COLO829 (cell line): Measurements from ENCODE around the gene RAPGEF5.

ENCODE experiments used
- DNase-seq: peaks from one replicate; pipeline ENCODE4 v3.0.0; 2012; ENCODE audit warnings: low spot score

RAPGEF5 gene

DNA sequence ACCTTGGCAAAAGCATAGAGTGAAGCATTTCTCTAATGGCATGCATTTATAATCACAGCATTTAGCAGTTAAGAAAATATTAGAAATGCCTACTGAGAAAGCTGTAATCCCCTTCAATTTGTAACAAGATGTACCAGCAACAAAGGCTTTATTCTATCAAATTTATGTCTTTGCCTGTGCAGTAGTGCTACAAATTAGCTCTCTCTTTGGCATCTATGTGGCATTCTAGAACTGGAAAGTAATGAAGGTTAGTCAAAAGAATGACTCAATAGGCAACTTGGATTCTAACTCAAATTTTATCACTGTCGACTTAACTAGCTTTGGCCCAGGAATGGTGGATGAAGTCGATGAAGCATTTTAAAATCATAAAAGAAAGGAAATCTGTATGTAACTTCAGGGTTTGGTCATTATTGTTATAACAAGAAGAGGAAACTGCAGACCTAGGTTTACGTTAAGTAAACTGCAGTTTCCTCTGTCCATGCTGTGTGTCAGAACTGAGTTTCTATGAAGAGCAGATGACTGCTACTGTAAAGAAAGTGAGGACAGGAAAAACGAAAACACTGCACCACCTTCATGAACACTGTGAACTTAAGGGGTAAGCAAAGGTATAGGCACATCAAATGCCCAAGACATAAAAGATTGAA lies 140.0 kb downstream of the RAPGEF5 start:
- no peak for DNase-seq

DNA sequence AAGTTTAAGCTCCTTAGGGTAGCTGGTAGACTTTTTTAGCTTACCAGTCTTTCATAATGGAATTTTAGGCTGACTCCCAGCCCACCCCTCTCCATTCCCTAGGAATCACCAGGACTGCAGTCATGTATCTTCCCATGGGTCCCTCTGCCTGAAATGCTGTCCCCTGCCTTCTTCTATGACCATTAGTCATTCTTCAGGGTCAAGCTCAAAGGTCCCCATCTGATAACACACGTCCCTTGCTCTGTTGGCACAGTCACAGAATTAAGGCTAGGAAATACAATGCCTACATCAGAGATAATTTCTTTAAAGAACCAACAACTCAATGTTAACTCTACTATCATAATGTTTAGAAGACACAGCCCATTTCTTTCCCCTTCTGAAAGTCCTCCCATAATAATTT lies 140.6 kb downstream of the RAPGEF5 start:
- no peak for DNase-seq

DNA sequence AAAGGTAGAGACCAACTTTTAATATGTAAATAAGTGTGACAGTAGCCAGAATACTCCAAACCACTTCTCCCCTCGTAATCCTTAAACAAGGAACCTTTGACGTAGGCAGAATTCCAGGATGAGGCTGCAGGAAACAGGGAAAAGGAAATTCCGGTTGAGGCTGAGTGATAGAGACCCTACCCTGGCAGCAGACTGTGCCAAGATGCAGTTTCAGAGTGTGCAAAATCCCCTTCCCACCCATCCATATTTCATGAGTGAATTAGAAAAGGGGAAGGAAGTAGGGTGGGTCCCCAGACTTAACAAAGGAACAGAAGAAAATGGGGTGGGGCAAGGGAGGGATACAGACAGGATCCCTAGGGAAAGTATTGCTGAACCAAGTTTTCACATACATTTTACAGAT lies 143.0 kb downstream of the RAPGEF5 start:
- no peak for DNase-seq

DNA sequence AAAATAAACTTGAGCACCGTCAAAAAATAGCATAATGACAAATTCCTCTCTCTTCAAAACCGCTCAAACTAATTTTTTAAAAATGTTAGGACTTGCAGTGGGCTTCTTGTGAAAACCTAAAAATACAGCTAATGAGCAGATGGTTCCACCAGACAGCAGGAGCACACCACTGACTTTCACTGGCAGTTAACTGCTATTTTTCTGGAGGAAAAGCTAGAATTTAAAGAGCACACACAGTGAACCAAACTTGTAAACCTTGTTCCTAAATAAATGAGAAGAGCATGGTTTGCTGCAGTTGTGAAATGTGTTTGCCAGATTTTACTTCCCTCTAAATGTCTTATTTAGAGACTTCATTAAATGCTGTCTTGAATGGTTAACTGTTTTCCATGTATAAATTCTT lies 143.9 kb downstream of the RAPGEF5 start:
- no peak for DNase-seq

DNA sequence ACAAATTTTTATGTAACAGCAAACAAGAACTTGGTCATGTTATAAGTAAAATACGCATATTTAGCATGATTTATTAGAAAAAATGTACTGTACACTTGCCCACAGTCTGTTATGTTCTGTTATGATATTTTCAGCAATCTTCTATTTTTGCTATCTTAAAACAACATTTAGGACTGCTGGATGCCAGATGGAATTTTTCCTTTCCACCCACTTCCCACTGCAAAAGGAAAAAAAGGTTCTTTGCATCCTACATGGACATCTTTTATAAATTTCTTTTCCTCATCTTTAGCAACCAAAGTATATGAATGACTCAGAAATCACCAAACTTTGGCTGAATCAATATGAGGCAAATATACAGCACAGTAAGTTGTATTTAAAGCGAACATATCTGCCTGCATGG lies 146.0 kb downstream of the RAPGEF5 start:
- DNase-seq = no peak

DNA sequence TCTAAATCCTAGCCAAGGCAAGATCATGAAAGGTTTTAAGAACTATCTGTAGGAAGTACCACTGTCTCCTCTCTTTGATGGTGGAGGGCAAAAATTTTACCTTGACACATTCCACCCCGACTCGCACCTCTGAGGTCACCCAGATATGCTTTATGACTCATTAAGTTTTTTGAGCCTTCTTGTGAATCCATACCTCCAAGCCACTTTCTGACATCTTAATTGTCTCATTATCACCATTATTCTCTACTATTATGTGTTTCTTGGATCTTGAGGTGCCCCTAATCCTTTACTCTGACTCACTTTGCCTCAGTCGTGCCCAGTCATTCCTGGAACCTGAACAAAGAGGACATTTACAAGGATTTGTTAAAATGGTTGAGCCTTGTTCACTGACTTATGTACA lies 146.6 kb downstream of the RAPGEF5 start:
- no peak for DNase-seq

DNA sequence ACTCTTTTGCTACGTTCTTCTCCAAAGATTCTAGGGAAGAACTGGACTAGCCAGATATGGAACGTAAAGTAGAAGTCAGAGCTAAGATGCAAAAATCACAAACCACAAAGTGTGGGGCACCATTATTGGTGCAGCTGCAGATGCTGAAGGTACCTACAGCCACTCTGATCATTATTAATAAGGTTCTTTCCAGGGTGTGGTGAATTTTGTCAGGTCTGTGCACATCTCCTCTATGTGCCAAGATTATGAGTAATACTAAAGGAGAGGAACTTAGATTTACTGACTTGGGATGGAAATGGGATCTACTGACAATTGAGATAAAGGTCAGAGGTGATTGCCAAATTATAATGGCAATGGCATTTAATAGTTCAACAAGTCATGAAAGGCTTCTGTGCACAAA lies 148.2 kb downstream of the RAPGEF5 start:
- DNase-seq = no peak

DNA sequence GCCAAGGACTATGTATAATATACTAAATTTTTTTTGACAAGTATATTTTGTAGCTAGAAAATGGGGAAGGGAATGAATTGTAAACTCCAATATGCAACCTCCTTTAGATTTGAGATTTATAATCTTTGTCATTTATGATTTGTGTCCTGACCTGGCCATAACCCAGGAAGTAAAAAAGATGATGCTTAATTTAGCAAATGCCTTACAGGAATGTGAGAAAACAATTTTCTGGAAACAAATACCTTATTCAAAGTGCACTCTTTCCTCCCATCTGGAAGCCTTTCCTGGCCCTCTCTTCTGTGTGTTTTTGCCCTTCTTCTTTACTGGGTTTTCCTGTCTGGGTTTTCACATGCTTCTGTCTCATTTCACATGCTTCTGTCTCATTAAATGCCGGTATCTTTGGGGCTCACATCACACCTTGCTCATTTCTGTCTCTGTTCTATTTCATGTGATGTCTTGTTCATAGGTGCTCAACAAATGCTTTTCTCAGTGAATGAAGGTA lies 149.2 kb downstream of the RAPGEF5 start:
- peak; percentile 34 for DNase-seq

DNA sequence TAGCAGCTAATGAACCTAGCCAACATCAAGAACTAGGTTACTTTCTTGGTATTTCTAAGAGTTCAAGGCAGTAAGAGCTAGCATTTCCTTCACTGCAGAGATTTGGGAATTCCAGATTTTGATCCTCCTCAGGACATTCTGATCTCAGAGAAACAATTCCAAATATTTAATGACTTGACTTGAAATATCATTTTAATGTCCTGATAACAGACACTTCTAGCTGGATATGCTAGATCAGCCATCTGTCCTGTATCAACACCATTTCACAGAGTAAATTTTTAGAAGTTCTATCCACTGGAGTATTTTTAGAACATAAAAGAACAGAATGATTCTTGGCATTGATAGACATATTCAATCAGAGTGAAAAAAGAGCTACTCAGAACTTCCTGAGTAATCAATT lies 151.3 kb downstream of the RAPGEF5 start:
- DNase-seq = no peak

DNA sequence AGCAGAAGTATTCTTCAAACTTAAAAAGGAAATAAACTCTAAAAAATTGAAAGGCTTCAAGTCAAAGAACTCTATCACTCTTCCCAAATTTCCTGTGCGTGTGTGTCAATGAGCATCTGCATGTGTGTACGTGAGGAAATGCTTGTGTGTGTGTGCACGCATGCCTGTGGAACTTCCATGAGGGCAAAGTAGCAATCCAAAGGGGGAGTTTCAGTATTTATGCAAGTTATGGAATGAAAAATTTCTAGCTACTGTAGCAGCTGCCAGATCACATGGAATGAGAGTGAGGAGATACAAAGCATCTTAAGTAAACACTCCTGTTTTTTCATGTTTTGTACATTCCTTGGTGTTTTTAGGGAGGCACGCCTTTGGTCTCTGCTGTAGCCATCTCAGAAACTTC lies 152.6 kb downstream of the RAPGEF5 start:
- DNase-seq = no peak

DNA sequence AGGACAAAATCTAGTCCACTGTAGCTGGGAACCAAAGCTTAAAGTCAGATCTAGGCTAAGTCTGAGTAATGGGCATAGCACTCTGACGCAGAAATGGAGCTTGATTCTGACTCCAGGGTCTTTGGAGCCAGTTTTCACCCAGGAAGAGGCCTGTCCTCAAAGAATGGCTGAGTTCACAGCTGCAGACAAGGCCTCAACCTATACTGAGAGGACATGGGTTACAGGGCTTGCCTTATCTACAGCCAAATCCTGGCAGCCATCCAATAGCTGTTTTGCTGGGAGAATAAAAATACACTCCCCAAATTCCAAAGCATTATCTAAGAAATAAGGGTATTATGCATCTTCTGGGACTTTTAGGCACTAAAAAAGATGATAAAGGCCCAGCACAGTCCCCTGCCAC lies 154.8 kb downstream of the RAPGEF5 start:
- no peak for DNase-seq

DNA sequence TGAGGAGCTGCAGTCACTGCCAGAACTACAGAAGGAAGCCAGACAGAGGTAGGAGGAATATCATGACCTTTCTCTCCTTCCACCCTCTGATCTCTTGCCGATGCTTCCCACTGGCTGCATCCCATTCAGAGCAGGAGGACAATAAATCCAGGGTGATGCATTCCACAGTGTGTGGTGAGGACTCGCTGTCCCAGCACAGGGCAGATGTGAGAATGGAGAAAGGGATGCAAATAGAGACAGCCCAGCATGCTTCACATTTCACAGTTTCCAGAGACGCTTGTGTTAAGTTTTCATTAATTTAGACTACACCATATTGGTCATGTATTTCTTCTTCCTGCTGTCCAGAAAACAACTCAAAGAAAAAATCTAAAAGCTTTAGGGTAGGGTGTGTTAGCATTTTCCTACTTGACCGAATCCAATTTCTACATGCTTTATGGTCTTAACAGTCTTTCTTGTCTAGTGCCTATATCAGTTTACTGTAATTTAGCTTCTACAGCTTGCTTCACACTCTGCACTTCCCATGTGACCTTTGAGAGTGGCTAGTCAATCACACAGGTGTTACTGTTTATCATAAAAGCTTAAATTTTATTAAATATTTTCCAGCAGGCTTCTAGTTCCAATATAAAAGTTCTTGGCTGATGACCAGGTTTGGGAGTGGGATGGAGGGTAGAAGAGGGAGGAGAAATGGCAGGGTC lies 155.6 kb downstream of the RAPGEF5 start:
- DNase-seq = no peak

DNA sequence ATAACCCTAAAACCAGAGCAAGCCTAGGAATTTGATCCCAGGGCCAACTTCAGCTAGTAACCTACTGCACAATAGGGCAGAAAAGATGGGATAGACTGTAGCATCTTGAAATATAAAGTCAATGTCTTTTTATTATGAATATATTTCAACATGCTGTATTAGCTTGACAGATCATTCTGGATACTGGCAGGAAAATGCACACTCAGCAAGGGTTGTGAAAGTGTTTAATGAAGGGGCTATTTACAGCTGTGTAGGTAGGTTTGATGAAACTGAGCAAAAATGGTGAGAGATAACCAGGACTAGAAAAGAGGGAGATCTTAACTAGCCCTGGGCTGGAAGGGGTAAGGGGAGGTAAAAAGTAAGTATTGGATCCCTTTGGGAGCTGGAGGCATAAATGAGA lies 156.2 kb downstream of the RAPGEF5 start:
- no peak for DNase-seq

DNA sequence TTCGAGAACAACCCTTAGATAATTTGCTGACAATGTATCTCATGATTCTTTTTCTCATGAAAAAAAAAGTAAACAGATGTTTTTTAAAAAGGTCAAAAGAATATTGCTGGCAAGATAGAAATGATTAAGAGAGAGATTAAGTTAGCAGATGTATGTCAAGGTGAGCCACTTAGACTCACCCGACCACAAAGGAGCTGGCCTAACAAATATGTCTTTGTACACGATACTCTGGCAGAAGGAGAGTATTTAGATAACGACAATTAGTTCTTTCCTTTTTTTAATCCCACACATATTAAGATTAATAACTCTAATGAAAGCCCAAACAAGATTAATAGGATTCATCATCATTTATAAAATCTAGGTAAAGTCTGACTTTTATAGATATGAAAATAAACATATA lies 156.7 kb downstream of the RAPGEF5 start:
- no peak for DNase-seq

DNA sequence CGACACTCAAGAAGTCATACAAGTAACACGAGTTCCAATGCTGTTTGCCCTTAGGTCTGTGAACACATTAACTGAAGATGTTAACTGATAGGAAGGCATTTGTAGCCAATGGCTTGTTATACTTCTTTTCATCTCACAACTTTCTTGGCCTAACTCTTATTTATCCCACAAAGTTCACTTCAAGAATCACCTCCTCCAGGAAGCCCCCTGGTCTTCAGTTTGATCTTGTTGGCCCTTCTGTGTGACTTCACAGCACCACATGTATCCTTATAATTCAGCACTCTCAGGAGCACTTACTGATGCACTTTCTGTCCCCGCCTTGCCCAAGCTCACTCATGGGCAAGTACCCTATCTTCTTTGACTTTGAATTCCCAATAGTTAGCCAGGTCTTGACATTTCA lies 159.6 kb downstream of the RAPGEF5 start:
- no peak for DNase-seq

DNA sequence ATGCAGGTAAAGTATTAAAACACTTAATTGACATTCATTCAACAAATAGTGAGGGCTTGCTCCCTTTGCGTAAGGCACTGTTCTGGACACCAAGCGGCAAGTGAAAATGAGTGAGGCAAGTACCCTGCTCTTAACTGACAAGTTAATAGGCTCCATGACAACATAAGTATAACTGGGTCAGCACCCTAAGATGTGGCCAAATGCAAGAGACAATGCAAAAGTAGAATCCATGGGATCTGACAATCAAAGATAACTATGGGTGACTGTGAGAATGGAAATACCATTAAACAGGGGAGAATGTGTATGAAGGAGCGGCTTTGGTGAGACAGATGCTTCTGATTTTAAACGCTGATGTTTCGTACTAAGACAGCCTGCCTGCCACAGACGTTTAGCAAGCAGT lies 160.5 kb downstream of the RAPGEF5 start:
- no peak for DNase-seq

DNA sequence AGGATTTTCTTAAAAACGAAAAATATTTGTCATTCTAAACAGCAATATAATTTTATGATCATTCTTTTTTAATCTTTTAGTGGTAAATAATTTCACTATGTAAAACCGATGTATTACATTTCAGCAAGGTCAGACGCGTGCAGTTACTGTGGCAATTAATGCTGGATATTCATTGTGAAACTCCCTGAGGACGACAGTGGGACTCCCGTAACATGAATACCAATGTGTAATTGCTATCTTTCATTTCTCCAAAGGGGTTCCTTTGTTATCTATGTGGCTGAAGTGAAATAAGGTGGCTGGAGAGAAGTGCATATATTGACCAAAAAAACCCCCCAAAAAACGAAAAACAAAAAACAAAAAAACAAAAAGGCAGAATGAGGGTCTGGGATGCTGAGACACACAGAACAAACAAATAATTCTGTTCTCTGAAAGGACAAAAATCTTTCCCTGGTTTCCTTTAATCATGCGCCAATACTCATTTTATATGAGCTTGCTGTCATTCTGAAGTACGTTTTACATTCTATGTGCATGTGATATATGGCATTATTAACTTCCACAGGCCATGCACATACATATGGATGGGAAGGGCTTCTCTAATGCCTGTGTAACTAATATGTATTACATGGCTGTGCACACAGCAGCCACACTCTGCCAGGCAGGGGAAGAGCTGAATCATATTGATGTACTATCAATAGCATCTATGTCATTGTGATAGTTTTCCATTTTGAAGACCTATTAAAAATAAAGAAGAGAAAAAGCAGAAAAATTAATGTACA lies 161.4 kb downstream of the RAPGEF5 start:
- DNase-seq = no peak

DNA sequence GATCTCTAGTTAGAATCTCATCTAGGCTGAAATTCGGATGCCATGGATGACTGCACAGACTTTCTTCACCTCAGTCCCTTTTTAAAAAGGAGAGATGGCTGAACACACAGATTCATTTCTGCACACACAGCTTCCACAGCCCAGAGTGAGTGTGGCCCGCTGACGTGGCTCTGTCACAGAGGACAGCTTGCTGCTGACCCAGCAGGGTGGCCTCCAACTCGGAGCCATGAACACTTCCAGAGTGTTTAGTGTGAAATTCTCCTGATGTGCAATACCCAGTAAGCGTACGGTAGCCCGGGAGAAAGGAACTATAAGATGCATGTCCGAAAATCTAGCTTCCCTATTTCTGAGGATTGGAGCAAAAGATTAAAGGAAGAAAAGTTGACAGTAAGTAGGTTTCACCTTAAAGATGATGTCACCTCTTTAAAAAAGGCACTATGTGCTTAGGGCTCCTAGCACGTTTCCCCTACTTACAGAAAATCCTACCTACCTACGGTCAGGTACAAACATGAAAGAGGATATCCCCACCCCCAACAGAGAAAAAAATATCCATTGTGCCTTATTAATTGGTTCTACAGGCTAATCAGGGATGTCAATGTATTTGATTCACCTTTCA lies 162.2 kb downstream of the RAPGEF5 start:
- no peak for DNase-seq

DNA sequence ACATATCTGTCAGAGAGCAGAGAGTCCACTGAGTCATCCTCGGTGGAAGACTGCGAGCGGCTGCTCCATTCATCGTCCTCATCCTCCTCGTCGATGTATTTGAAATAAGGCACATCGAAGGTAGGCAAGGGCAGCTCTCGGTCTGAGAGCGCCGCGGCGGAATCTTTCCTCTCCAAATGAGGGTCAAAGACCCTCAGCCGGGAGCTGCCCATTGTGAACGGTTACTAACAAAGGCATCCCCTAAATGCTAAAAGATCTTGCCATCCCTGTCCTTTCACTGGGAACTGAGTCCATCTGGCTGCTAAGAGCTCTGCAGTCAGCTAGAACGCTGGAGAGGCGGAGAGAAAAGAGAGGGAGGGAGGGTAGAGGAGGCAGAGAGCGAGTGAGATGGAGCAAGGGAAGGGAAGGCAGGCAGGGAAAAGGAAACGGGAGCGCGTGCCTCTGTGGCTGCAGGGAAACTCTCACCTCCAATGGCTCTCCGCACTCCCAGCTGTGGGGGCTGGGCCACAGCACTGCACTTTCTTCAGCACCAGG lies 163.4 kb downstream of the RAPGEF5 start:
- no peak for DNase-seq

DNA sequence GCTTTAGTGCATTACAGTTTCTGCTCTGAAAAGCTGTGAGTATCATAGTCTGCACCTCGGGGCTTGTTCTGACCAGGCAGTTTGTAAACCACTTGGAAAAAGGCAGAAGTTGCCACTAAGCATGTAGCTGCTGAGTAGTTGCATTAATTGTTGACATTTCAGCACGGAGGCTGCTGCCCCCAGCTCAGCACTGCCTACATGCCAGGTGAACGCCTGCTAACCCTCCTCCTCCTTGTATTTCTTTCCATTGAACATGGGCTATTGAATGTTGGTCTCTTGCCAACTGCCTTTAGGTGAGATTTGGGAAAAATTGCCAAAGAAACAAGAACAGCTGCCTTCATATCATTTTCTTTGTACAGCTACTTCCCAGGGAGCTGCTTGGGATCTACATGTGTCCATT lies 164.2 kb downstream of the RAPGEF5 start:
- DNase-seq = no peak

DNA sequence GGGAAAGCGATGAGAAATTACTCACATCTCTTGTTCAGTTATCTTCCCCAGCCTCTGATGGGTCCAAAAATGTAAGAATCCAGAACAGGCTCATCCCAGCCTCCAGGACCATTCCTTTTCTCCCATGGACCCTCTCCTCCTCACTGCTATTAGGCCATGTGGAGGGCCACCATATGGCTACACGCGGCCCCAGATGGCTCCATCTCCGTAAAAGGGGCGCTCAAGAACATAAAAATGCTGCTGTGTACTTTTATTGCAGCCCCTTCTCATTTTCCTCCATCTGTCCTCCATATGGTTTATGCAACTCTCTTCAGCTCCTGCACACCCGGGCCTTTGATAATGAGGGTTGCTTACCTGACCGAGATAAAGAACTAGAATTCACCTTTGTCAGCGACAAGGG lies 166.2 kb downstream of the RAPGEF5 start:
- DNase-seq = no peak

DNA sequence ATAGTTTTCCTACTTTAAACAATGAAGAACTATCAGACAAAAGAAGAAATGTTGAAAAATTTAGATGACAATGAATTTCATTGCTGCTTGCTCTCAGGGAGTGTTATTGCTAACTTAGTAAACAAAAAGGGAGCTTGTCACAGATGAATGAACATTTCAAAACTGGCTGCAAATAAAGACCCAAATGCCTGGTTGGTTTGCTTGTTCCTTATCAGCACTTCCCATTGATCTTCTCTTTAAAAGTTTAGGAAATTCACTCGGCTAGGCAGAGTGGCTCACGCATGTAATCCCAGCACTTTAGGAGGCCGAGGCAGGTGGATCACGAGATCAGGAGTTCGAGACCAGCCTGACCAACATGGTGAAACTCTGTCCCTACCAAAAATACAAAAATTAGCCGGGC lies 167.2 kb downstream of the RAPGEF5 start:
- DNase-seq = no peak

DNA sequence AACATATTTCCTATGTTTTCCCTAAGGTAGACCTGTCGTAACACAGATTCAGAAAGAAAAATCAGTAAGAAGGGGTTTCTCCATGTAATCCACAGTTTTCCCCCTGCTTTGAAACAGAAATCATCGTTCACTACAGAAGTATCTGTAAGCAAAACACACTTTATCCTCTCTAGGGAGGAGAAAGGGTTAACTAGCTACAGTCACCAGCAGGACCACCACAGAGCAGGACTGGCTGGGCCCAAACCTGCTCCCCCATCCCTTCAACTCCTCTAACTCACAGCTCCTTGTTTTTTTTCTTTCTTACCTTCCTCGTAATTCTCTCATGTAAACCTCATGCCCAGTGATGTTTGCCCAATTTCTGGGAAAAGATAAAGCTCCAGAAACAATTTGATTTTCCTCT lies 167.7 kb downstream of the RAPGEF5 start:
- DNase-seq = no peak
